ENCODE data around the gene MAOA.

Gene MAOA

DNA sequence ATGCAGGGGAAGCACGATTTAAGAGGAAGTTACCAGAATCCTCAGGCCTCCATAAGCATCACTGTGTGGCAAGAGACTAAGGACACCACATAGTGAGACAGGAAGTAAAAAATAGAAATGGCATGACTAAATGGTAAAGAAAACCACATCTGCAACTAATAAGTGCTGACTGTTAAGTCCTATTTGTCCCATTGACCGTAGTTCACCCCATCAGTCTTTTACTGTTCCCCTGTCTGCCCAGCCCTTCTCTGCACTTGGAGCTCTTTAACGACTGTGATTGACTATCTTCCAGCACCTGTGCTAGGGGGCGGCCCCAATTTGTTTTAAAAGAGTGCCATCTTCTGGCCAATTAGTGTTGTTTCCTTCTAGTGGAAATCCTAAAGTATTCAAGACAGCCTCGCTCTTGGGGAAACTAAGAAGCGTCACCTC, 94.2 kb downstream of the MAOA start:
- no peak overlapping the region for H3K4me3 ChIP-seq (ENCODE audit: low read depth, low read length)
- peak; percentile 58 for DNase-seq (ENCODE audit: low read depth)
- TF ChIP-seq MYC (IDR thresholded peaks at IDR 0.05; ENCODE audit: low read depth, low read length) (no peak), MAX (IDR thresholded peaks at IDR 0.05; ENCODE audit: low read depth, low read length) (no peak), POLR2A (IDR thresholded peaks at IDR 0.05; ENCODE audit: extremely low read depth, insufficient read length) (no peak)
- TF ChIP-seq, protein P1, sequence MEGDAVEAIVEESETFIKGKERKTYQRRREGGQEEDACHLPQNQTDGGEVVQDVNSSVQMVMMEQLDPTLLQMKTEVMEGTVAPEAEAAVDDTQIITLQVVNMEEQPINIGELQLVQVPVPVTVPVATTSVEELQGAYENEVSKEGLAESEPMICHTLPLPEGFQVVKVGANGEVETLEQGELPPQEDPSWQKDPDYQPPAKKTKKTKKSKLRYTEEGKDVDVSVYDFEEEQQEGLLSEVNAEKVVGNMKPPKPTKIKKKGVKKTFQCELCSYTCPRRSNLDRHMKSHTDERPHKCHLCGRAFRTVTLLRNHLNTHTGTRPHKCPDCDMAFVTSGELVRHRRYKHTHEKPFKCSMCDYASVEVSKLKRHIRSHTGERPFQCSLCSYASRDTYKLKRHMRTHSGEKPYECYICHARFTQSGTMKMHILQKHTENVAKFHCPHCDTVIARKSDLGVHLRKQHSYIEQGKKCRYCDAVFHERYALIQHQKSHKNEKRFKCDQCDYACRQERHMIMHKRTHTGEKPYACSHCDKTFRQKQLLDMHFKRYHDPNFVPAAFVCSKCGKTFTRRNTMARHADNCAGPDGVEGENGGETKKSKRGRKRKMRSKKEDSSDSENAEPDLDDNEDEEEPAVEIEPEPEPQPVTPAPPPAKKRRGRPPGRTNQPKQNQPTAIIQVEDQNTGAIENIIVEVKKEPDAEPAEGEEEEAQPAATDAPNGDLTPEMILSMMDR (IDR thresholded peaks at IDR 0.05; ENCODE audit: low read depth, low read length): no peak

DNA sequence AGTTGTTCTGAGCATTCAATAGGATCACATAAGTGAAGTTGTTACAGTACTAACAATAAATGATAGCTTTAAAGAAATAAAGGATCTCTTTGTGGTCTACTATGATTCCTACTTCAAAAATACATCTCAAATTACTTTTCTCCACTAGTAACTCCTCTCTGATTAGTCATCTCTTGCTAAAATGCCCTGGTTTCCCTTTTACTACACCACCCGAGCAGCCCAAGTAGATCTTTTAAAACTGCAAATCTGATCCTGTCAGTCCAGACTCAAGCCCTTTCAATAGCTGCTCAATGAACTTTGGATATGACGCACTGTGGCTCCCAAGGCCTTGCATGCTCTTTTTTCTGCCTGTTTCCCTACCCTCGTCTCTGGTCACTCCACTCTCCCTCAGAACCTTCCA, 97.5 kb downstream of the MAOA start:
- H3K4me3 ChIP-seq (ENCODE audit: low read depth, low read length): no peak overlapping the region
- DNase-seq (ENCODE audit: low read depth): no peak
- TF ChIP-seq, protein P1 (IDR thresholded peaks at IDR 0.05; ENCODE audit: low read depth, low read length): no peak
- no peak for TF ChIP-seq MAX (IDR thresholded peaks at IDR 0.05; ENCODE audit: low read depth, low read length)
- TF ChIP-seq POLR2A (IDR thresholded peaks at IDR 0.05; ENCODE audit: extremely low read depth, insufficient read length): no peak

DNA sequence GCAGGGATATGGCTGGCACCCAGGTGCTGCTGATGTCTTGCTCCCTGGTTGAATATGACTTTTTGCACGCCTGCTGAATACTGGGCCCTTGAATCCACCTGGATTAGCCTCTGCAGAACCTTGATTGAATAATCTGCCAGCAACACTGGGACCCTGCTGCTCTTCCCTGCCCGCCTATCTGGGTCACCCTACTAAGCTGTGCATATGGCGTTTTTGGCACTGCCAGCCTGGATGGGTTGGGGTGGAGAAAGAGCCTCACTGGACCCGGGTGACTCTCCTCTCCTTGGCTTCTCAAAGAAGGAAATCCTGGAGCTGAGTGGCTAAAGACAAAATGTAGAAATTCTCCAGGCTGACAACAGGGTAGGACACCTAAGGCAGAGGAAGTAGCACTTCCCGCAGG, 100.0 kb downstream of the MAOA start:
- no peak for DNase-seq (ENCODE audit: low read depth)
- TF ChIP-seq POLR2A (IDR thresholded peaks at IDR 0.05; ENCODE audit: extremely low read depth, insufficient read length) (no peak), MYC (IDR thresholded peaks at IDR 0.05; ENCODE audit: low read depth, low read length) (no peak), MAX (IDR thresholded peaks at IDR 0.05; ENCODE audit: low read depth, low read length) (no peak)
- TF ChIP-seq, protein P1 (IDR thresholded peaks at IDR 0.05; ENCODE audit: low read depth, low read length): no peak
- no peak overlapping the region for H3K4me3 ChIP-seq (ENCODE audit: low read depth, low read length)

GRCh38 chrX:43758044-43758443, 101.9 kb downstream of the MAOA start:
- no peak for DNase-seq (ENCODE audit: low read depth)
- no peak overlapping the region for H3K4me3 ChIP-seq (ENCODE audit: low read depth, low read length)
- TF ChIP-seq MYC (IDR thresholded peaks at IDR 0.05; ENCODE audit: low read depth, low read length) (no peak), POLR2A (IDR thresholded peaks at IDR 0.05; ENCODE audit: extremely low read depth, insufficient read length) (no peak), MAX (IDR thresholded peaks at IDR 0.05; ENCODE audit: low read depth, low read length) (no peak)
- TF ChIP-seq, protein P1 (IDR thresholded peaks at IDR 0.05; ENCODE audit: low read depth, low read length): no peak

DNA sequence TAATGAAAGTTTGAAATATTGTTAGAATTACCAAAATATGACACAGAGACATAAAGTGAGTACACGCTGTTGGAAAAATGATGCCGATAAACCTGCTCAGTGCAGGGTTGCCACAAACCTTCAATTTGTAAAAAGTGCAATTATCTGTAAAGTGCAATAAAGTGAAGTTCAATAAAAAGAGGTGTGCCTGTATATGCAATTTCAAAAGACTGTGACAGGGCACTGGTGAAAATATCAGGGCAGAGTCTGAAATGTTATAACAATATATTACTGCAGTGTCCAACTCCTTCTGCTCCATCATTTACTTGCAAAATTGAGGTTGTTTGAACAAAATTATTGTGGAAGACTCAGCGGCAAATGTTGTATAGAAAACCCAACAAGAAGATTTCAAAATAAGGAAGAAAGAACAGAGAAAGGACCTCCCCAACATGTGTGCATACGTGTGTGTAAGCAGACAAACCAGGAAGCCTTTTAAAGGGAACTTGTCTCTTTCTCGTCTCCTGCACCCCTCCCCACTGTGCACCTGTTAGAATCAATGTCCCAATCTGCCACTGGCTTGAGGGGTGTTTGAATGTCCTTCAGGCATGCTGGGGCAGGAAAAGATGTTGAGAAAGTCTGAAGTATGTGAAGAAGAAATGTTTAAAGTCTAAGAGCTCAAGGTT, 130.0 kb downstream of the MAOA start:
- TF ChIP-seq MAX (IDR thresholded peaks at IDR 0.05; ENCODE audit: low read depth, low read length): no peak
- TF ChIP-seq POLR2A (IDR thresholded peaks at IDR 0.05; ENCODE audit: extremely low read depth, insufficient read length): no peak
- TF ChIP-seq, protein P1 (IDR thresholded peaks at IDR 0.05; ENCODE audit: low read depth, low read length): no peak
- no peak for TF ChIP-seq MYC (IDR thresholded peaks at IDR 0.05; ENCODE audit: low read depth, low read length)
- H3K4me3 ChIP-seq (ENCODE audit: low read depth, low read length): no peak overlapping the region
- DNase-seq (ENCODE audit: low read depth): no peak

Measured in NB4 (cell line).